Astrocyte (in vitro differentiated cells and primary cell): ENCODE data around the gene APBB2. TPM values are rescaled to one million over a fixed set of nuclear protein-coding genes. Genes with fewer than 3 reads are reported as not detected.
A peak's percentile ranks its signal among the peaks of the same experiment; 100 is the strongest.

Experiments used
- DNase-seq: peaks from one replicate; pipeline ENCODE4 v3.0.0-alpha.2; 2010; ENCODE audit warnings: low read depth
- FAIRE-seq: peaks from 2 replicates; lab custom pipeline; 2011; peaks lifted over from hg19 to GRCh38; lab: Jason Lieb, UNC
- H2AFZ ChIP-seq: 2 replicates; pipeline ENCODE4 v1.6.0; 2012; ENCODE audit warnings: low read depth, low read length, inconsistent platforms
- H3K27ac ChIP-seq: 2 replicates; pipeline ENCODE4 v1.5.1; 2011; ENCODE audit warnings: low read depth, low read length, inconsistent platforms
- H3K27me3 ChIP-seq: 2 replicates; pipeline ENCODE4 v1.6.0; 2011; ENCODE audit warnings: low read length, inconsistent platforms; ENCODE audit not compliant: insufficient read depth
- H3K36me3 ChIP-seq: 2 replicates; pipeline ENCODE4 v1.5.1; 2011; ENCODE audit warnings: low read length, inconsistent platforms; ENCODE audit not compliant: insufficient read depth
- H3K4me1 ChIP-seq: 2 replicates; pipeline ENCODE4 v1.5.1; 2011; ENCODE audit warnings: low read length, inconsistent platforms; ENCODE audit not compliant: insufficient read depth
- H3K4me2 ChIP-seq: 2 replicates; pipeline ENCODE4 v1.6.0; 2012; ENCODE audit warnings: low read length, inconsistent platforms
- H3K4me3 ChIP-seq: 2 replicates; pipeline ENCODE4 v1.5.1; 2011; ENCODE audit warnings: low read depth, mild to moderate bottlenecking, low read length, inconsistent platforms; ENCODE audit not compliant: insufficient read depth
- H3K79me2 ChIP-seq: 2 replicates; pipeline ENCODE4 v1.6.0; 2012; ENCODE audit warnings: mild to moderate bottlenecking, low read length, inconsistent platforms; ENCODE audit not compliant: insufficient read depth
- H3K9ac ChIP-seq: 2 replicates; pipeline ENCODE4 v1.6.0; 2012; ENCODE audit warnings: mild to moderate bottlenecking, low read length, inconsistent platforms
- H3K9me3 ChIP-seq: 2 replicates; pipeline ENCODE4 v1.5.1; 2012; ENCODE audit warnings: low read depth, mild to moderate bottlenecking, low read length, inconsistent platforms; ENCODE audit not compliant: insufficient read depth
- H4K20me1 ChIP-seq: 2 replicates; pipeline ENCODE4 v1.6.0; 2012; ENCODE audit warnings: low read length, inconsistent platforms; ENCODE audit not compliant: insufficient read depth
- H3K27ac Mint-ChIP-seq: one replicate; pipeline ENCODE4 v1.8.0; 2021; ENCODE audit warnings: mild to moderate bottlenecking, mixed read lengths; ENCODE audit not compliant: unreplicated experiment
- H3K27me3 Mint-ChIP-seq: one replicate; pipeline ENCODE4 v1.8.0; 2021; ENCODE audit warnings: low read depth, mixed read lengths; ENCODE audit not compliant: unreplicated experiment
- H3K36me3 Mint-ChIP-seq: one replicate; pipeline ENCODE4 v1.8.0; 2021; ENCODE audit warnings: low read depth, mixed read lengths; ENCODE audit not compliant: unreplicated experiment
- H3K4me1 Mint-ChIP-seq: one replicate; pipeline ENCODE4 v1.8.0; 2021; ENCODE audit warnings: low read depth, mixed read lengths; ENCODE audit not compliant: unreplicated experiment
- H3K4me3 Mint-ChIP-seq: one replicate; pipeline ENCODE4 v1.8.0; 2021; ENCODE audit warnings: mild to moderate bottlenecking, moderate library complexity, mixed read lengths; ENCODE audit not compliant: unreplicated experiment
- H3K9me3 Mint-ChIP-seq: one replicate; pipeline ENCODE4 v1.8.0; 2021; ENCODE audit warnings: mild to moderate bottlenecking, mixed read lengths; ENCODE audit not compliant: unreplicated experiment
- CTCF ChIP-seq: IDR thresholded peaks from 2 replicates; pipeline ENCODE4 v1.5.1; 2011; ENCODE audit warnings: low read depth, mild to moderate bottlenecking, inconsistent platforms, low read length, moderate library complexity; ENCODE audit not compliant: insufficient read depth
- EZH2 ChIP-seq: IDR thresholded peaks from 2 replicates; pipeline ENCODE4 v1.6.1; 2012; ENCODE audit warnings: mild to moderate bottlenecking, low read length, inconsistent platforms; ENCODE audit not compliant: insufficient read depth
- total RNA-seq: library from RNA; stranded (reverse); gene quantifications from 2 replicates; pipeline ENCODE4 v1.2.1, GENCODE V29; 2021

The APBB2 gene
- total RNA-seq, 1 donor from 2014 or later, result 173 TPM

GRCh38 chr4:41178372-41179370 lies 35.7 kb downstream of the APBB2 start:
- Mint-ChIP-seq H3K4me3 (no peak overlapping the region), H3K27ac (peak overlapping the region; percentile 56), H3K9me3 (peaks cover 1% of the 10 kb centered on the region), H3K4me1 (peaks cover 85% of the 10 kb centered on the region), H3K27me3 (no peaks in the 10 kb centered on the region), H3K36me3 (peaks cover 20% of the 10 kb centered on the region)
- DNase-seq (peak; percentile 95), FAIRE-seq (peak; percentile 76)
- Histone ChIP-seq H3K9ac (peak overlapping the region; percentile 24), H2AFZ (no peak overlapping the region), H3K27me3 (no peaks in the 10 kb centered on the region), H3K4me2 (peak overlapping the region; percentile 66), H3K27ac (peak overlapping the region; percentile 83), H3K79me2 (peaks cover 88% of the 10 kb centered on the region), H3K4me1 (peaks cover 43% of the 10 kb centered on the region), H3K36me3 (no peaks in the 10 kb centered on the region), H3K4me3 (no peak overlapping the region), H3K9me3 (no peaks in the 10 kb centered on the region), H4K20me1 (peaks cover 13% of the 10 kb centered on the region)
- no peak for TF ChIP-seq EZH2
- no peak for TF ChIP-seq CTCF

- peak; percentile 92 for FAIRE-seq
- H3K27ac ChIP-seq, result peak overlapping the region; percentile 83
- peak overlapping the region; percentile 72 for H3K9ac ChIP-seq
- no peaks in the 10 kb centered on the region for H3K9me3 ChIP-seq
- no peak overlapping the region for H2AFZ ChIP-seq
- no peak overlapping the region for H3K4me3 Mint-ChIP-seq
- peaks cover 86% of the 10 kb centered on the region for H3K4me1 Mint-ChIP-seq
- no peaks in the 10 kb centered on the region for H3K36me3 ChIP-seq
- TF ChIP-seq EZH2 (no peak), CTCF (no peak)
- H3K79me2 ChIP-seq, result peaks cover 88% of the 10 kb centered on the region
- peaks cover 43% of the 10 kb centered on the region for H3K4me1 ChIP-seq
- peak; percentile 83 for DNase-seq
- peak overlapping the region; percentile 14 for H3K4me3 ChIP-seq
- peaks cover 1% of the 10 kb centered on the region for H3K9me3 Mint-ChIP-seq
- H3K27ac Mint-ChIP-seq, result peak overlapping the region; percentile 98
- H3K4me2 ChIP-seq, result peak overlapping the region; percentile 73
- H3K36me3 Mint-ChIP-seq, result peaks cover 12% of the 10 kb centered on the region
- H3K27me3 Mint-ChIP-seq, result no peaks in the 10 kb centered on the region
- H4K20me1 ChIP-seq, result peaks cover 1% of the 10 kb centered on the region
- no peaks in the 10 kb centered on the region for H3K27me3 ChIP-seq
These were observed 37.3 kb downstream of the APBB2 start for GRCh38 chr4:41177016-41177415.

GRCh38 chr4:41176340-41176739 lies 38.0 kb downstream of the APBB2 start:
- peak overlapping the region; percentile 58 for H3K4me3 Mint-ChIP-seq
- TF ChIP-seq CTCF, result no peak
- TF ChIP-seq EZH2, result no peak
- H3K36me3 ChIP-seq, result no peaks in the 10 kb centered on the region
- peak overlapping the region; percentile 98 for H3K27ac Mint-ChIP-seq
- H3K9ac ChIP-seq, result peak overlapping the region; percentile 67
- H3K27me3 ChIP-seq, result no peaks in the 10 kb centered on the region
- no peaks in the 10 kb centered on the region for H3K27me3 Mint-ChIP-seq
- no peaks in the 10 kb centered on the region for H3K9me3 Mint-ChIP-seq
- no peak overlapping the region for H3K4me3 ChIP-seq
- no peaks in the 10 kb centered on the region for H3K9me3 ChIP-seq
- H2AFZ ChIP-seq, result no peak overlapping the region
- H3K36me3 Mint-ChIP-seq, result peaks cover 10% of the 10 kb centered on the region
- peaks cover 84% of the 10 kb centered on the region for H3K4me1 Mint-ChIP-seq
- peaks cover 43% of the 10 kb centered on the region for H3K4me1 ChIP-seq
- no peaks in the 10 kb centered on the region for H4K20me1 ChIP-seq
- FAIRE-seq (peak; percentile 66), DNase-seq (peak; percentile 81)
- H3K4me2 ChIP-seq, result peak overlapping the region; percentile 73
- H3K27ac ChIP-seq, result peak overlapping the region; percentile 83
- peaks cover 87% of the 10 kb centered on the region for H3K79me2 ChIP-seq
